GM18868 (cell line): ENCODE data around the gene DMC1.

ENCODE experiments used
- ATAC-seq: cut with Tn5 transposase; IDR thresholded peaks from one replicate; pipeline ENCODE4 v1.9.1; 2021; ENCODE audit warnings: mild to moderate bottlenecking, moderate library complexity; ENCODE audit not compliant: unreplicated experiment

DMC1 gene

DNA sequence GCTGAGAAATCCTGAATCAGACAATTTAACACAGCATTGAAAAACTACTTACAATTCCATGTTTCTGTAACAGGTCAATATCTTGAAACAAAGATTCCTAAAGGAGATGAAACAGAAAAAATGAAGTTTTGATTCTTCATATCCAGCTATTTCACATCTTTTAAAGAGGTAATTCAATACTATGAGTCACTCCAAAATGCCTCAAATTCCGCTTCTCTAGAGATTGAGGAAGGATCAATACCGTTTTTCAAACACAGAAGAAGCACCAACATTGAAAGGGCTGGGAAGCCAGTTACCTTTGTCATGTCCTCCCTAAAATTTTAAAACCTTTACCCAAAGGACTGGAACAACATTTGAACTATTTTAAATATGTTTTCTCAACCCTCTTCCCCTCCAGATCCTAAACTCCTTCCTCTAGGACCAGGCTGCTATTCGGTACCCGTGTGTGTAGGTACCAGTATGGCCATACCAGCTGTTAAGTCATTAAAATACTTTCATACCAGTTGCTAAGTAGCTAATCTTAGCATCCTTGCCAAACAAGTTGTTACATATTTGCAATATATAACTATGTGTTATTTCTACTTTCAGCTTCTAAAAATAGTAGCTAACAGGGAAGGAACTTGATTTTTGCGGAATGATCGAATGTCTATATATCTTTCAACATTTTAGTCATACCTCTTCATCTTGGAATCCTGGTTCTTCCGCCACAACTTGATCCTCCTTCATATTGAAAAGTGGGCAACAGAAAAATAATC, 2.3 kb downstream of the DMC1 start:
- no peak for ATAC-seq

DNA sequence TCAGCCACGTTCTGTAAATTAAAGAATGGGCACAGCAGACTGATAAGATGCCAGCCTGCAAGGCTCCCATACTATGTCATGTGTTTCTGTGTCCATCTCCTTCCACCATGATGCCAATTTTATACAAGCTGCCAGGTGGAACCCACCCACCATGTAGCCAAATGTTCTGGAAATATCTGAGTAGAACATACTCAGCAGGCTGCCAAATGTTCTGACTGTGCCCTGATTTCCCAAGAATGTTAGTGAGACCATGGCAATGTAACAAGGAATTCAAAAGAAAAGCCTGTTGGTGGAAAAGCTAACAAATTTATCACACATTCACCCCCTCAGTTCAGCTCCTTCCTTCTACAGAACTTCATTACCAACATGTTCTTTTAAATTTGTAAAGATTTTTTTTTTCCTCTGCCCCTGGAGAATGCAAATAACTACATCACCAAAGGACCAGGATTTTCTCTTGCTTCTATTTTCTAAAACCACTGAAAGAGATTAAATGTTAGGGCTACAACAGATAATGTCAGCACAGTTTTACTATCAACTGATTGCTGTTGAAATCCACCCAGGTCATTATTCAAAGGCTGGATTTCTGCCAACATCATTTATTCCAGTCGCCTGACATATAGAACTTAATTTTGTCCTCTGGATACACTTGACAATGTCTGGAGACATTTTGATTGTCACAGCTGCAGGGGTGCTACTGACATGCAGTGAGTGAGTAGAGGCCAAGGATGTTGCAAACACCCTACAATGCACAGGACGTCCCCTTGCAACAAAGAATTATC, 3.1 kb downstream of the DMC1 start:
- no peak for ATAC-seq

DNA sequence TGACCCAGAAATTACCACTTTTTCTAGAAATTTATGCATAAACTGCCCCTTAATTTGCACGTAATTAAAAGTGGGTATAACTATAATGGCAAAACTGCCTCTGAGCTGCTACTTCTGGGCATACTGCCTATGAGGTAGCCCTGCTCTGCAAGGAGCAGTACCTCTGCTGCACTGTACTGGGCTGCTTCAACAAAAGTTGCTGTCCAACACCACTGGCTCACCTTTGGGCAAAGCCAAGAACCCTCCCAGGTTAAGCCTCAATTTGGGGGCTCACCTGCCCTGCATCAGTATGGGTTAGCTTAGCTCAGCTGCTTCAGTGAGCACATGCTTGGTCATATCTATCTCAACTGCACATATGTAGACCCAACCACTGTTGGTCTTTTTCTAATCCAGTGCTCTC, 4.5 kb downstream of the DMC1 start:
- ATAC-seq: no peak

DNA sequence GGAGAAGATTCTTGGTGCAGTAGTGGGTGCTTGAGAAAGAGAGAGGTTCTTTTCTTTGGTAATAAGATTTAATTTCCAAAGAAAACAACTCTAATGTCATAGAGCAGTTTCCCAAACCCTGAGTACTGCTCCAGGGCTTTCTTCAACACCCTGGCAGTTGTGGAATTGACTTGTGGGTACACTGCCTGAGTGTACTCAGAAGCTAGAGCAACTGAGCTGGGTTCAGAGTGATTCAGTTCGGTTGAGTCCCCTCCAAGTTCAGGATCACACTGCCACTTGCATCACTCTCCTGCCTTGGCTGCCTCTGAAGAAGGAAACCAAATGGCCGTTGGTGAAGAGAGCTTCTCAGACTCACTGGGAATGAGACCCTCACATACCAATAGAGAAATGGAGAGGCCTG, 5.3 kb downstream of the DMC1 start:
- no peak for ATAC-seq

DNA sequence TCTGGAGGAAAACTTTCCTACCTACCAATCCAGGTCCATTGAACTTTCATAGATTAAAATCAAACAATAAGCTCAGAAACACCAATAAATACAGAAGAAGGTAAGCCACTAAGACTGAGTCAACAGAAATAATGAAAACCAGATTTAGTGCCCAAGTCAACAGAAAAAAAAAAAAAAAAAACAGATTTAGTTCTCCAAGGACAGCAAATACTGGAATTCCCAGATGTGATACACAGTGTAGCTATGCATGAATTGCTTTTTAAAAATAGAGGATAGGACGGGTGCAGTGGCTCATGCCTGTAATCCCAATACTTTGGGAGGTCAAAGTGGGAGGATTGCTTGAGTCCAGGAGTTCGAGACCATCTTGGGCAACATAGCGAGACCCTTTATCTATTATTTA, 15.7 kb downstream of the DMC1 start:
- ATAC-seq: no peak

DNA sequence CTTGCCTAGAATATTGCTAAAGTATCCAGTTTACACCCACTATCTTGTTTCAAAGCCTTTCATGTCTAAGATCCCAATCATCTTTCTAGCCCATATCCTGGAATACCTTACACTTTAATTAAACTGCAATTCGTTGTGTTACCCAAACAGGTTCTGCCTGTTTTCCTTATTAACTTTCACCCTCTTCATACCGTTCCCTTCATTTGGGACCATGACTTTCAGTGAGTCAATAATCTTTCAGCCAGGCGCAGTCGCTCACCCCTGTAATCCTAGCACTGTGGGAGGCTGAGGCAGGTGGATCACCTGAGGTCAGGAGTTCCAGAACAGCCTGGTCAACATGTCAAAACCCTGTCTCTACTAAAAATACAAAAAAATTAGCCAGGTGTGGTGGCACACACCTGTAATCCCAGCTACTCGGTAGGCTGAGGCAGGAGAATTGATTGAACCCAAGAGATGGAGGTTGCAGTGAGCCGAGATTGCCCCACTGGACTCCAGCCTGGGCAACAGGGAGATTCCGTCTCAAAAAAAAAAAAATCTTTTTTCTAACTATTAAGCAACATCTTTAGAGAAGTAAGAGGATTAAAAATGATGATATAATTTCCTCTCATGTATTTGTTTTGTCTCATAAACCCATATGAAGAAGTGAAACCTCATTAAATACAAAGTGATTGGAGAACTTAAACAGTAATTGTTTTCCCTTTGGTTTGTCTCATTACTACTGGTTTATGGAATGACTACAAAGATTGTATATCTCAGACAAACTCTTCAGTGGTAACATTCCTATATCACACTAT, 20.7 kb downstream of the DMC1 start:
- ATAC-seq: no peak

DNA sequence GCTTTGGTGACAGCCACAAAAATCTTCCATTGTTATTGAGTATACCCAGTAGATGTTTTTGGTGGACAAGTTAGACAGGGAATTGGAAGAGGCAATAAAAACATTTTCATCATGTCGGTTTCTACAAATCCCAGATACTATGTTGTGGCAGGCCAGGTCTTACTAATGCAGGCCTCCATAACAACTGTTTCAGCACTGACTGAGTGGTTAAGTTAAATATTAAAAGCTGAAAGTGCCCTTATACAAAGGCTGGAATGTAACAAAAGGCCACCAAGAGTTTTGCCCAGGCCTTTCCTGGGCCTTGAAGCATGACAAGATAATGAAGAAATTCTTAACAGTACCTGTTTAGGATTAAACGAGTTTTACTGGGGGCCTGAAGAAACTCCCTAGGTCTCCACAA, 29.3 kb downstream of the DMC1 start:
- ATAC-seq: no peak

DNA sequence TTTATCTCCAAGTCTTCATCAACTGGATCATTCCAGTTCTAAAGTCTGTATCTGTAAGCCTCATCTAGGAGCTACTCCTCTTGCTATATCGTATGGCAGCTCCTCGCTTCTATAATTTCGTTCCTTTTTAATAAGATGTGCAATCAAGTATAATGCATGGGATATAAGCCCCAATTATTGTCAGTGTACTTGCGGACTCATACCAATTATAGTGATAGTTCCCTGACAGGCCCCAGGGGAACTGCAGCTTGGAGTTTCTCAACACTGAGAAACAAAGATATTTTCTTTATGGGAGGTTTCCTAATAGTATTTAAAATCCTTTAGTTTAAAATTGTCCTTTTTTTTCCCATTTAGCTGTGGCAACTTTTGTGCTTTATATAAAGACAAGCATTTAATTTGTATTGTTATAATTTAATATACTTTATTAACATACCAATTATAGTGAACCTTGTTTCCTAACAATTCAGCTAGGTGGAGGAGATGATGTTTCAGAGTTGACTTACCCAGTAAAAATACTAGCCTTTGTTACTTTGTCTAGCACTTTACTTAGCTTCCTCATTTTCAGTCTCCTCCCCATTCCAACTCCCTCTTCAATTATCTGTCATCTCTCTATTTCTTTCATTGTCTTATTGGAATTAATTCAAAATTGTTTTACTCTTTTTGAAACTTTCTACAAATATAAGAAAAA, 38.6 kb downstream of the DMC1 start:
- no peak for ATAC-seq

DNA sequence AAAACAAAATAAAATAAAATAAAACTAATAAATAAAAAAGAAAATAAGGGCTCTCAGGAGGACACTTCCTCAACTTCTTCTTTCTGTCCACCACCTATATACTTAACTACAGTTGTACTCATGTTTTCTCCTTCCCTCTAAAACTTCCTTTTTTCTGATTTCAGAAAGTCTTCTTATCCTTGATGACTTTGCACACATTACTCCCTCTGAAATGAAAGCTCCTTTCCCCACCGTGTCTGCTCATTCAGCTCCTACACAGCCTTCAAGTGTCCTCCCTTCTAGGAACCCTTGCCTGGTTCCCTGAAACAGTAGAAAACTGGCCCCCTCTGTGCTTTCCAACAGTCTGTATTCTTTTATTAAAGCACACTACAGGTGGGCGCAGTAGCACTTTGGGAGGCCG, 45.6 kb downstream of the DMC1 start:
- ATAC-seq: no peak

DNA sequence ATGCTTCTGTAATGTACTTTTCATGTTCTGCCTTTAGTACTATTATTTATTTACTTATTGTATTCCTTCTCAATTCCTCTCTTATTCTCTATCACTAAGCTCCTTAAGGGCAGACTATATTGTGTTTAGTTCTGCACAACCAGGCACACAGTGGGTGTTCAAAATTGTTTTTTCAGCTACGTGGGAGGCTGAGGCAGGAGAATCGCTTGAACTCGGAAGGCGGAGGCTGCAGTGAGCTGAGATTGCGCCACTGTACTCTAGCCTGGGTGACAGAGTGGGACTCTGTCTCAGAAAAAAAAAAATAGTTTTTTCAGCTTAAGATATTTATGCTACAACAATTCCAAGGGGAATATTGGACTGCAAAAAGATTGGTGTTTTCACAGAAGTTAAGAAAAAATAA, 46.5 kb downstream of the DMC1 start:
- no peak for ATAC-seq

DNA sequence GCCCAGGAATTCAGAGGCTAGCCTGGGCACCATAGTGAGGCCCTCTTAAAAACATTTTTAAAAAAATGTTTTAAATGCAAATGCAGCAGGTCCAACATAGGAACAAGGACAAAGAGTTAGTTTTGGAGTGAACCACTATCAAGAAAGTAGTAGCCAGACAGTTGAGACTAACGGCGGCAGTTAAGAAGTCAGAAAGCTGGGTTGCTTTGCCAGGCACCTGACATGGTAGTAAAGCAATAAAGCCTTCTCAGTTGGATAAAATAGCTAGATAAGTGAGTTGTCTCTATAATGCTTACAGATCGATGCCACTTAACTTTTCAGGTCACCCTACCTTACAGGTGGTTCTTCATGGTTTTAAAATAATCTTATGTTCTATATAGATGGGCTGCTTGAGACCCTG, 47.0 kb downstream of the DMC1 start:
- ATAC-seq: no peak

DNA sequence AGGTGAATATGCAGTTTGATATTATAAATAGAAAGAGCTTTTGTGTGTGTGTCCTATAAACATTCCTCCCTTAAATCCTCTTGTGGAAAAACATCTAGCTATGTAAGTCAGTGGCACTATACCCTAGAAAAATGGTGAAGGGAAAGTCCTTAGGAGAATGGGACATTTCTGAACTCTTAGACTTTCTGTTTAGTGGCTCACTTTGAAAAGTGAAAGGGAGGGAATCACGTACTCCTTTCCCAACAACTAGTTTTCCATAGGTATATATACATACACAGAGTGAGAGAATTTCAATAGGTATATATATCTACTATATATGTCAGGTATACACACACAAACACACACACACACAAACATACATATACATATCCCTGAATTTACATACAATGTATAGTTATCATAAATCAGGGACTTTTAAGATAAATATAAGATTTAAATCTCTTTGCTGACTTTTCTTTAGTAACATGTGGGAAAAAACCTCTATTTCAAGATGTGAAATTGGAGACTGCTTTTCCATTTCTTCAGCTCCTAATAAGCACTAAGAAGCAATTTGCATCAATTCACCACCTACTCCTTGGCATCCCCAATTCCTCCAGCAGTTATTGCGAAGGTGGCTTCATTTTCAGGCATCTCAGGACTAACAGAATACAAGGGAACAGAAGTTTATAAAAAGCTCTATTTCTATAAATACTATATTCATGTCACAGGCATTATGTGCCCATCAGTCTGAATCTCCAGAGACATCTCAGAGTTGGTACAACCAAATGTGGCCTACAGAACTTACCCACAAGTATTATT, 50.3 kb downstream of the DMC1 start:
- no peak for ATAC-seq

DNA sequence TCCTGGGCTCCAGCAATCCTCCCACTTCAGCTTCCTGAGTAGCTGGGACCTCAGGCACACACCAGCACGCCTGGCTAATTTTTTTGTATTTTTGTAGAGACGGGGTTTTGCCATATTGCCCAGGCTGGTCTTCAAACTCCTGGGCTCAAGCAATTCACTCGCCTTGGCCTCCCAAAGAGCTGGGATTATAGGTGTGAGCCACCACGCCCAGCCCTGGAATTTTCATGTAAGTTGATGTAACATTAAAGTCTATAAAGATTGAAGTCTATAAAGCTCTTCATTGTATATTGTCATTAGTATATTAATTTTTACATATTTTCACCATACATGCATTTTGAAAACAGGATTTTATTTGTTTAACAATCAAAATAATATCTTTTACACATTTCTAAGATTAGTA, 51.4 kb downstream of the DMC1 start:
- ATAC-seq: no peak

DNA sequence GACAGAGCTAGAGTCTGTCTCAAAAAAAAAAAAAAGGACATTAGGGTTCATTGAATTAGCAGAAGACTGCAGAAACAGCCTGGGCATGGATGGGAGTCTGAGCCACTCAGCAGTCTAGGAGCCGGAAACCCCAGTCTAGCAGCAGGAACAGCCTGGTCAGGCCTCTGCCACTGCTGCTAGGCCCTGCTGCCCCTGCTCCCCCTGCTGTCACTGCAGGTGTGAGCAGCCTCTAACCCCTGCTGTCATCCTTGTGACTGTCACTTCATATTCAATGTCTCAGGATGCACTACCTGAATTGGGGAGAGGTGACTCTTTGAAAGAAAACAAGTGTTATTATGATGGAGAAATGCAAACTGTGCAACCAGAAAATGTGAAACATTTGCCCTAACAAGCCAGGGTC, 56.9 kb downstream of the DMC1 start:
- no peak for ATAC-seq

DNA sequence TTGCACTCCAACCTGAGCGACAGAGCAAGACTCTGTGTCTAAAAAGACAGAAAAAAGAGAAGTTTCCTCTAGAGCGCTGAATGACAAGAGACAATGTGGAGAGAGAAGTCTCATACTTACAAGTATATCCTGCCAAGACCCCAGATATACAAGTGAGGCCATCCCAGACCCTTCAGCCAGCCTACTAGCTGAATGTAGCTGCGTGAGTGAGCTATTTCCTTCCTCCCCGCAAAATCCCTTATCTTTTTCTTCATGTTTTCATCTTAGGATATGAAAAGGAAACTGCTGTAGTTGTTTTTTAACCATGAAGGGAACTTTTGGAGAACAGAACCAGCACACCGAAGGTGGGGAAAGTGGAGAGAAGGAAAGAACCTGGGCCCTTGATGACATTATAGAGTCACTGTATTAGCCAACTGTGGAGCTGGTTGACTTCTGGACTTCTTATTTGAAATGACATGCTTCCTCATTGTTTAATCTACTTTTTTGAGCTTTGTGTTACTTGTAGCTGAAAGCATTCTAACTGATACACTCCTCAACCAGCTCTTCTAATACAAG, 59.5 kb downstream of the DMC1 start:
- no peak for ATAC-seq

DNA sequence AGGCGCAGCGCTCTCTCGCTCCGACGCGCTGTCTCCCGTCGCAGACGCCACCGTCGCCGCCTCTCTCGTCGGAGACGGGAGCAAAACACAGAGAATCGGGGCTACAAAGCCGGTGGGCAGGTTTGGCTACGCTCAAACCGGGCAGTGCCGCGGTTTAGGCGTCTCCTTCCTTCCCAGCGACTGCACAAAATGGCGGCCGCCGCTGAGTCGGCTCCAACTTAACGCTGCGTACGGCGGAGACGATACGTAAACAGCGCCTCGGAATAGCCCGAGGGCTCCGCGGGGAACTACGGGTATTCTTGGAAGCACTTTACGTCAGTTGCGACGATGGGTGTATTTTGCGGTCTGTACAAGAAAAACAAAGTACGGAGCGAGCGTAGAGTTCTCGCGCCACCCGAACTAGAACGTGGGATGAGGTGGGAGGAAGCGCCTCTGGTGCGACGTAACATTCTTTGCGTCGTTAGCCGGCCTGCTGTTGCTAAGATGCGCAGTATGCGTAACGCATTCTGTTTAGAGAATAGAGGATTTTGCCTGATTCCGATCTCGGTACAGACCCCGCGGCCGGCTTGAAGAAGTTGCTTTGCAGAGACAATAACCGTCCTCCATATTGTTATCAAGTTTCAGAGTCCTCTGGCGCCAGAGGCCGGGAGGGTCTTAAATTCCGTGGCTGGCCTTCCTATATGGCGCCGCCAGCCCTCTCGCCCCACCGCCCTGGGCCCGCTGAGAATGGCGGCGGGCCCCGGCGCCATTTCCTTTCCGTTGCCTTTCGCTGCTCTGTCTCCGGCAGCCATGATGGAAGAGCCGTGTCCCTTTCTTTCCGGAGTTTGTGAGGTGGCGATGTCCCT, 63.6 kb downstream of the DMC1 start, which contains the start of gene DDX17:
TSS of gene DDX17 (minus strand) at position 194 of the 845 bp plus-strand sequence.
- peak; percentile 80 for ATAC-seq

DNA sequence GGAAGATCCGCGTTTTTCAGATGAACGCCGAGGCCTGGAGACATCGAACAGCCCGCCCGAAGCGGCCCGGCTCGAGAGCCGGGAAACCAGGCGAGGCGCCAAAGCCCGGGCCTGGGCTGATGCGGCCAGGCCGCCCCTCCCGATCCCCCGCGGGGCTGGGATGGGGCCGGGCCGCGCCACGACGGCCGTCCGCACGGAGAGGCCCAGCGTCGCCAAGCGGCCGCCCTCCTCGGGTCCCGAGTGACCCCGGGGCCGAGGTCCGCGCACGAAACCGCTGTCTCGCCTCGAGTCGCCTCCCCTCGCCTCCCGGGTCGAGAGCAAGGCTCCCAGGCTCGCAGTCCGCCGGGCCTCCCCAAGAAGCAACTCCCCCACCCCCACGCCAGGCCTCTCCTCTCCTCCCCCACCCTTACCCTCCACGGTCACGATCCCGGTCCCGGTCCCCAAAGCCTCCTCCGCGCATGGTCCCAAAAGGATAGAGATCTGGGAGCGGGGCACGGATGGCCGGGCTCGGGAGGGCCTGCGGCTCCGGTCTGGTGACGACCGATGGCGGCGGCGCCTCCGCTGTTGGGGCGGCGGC, 64.4 kb downstream of the DMC1 start:
- ATAC-seq: peak; percentile 23

DNA sequence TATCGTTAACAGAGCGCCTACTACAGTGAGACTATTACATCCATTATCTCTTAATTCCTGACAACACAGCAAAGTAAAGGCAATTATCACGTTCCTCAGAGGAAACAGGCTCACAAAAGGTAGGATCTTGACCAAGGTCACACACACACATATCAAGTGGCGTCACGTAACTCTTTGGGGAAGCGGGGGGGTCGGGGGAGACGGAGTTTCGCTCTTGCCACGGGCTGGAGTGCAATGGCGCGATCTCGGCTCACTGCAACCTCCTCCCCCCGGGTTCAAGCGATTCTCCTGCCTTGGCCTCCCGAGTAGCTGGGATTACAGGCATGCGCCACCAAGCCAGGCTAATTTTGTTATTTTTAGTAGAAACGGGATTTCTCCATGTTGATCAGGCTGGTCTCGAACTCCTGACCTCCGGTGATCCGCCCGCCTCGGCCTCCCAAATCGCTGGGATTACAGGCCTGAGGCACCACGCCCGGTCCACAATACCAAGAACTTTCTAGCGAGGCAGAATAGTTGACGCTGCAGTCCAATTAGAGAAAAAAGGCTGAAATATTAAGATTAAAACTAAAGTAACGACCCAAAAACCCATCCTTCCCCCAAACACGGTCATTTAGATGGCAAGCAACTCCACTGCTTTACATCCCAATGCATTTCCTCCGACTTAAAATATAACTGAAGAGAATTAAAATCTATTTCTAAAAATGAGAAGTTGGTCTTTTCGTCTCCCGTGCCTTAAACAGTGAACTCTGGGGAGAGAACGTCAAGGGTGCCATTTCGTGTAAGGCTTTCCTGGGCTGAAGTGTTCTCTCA, 65.0 kb downstream of the DMC1 start:
- ATAC-seq: no peak
